CD4-positive, alpha-beta T cell treated with Interleukin-4 for 1 hour (primary cell): ENCODE measurements around the gene BCL7C.

Experiments used
- DNase-seq, 2 donors: peaks; one replicate each; pipeline ENCODE4 v3.0.0-alpha.2; 2020 to 2022

The BCL7C gene

GRCh38 chr16:30922420-30922959, 28.6 kb upstream of the BCL7C start:
- DNase-seq, result peak; percentile 100

DNA sequence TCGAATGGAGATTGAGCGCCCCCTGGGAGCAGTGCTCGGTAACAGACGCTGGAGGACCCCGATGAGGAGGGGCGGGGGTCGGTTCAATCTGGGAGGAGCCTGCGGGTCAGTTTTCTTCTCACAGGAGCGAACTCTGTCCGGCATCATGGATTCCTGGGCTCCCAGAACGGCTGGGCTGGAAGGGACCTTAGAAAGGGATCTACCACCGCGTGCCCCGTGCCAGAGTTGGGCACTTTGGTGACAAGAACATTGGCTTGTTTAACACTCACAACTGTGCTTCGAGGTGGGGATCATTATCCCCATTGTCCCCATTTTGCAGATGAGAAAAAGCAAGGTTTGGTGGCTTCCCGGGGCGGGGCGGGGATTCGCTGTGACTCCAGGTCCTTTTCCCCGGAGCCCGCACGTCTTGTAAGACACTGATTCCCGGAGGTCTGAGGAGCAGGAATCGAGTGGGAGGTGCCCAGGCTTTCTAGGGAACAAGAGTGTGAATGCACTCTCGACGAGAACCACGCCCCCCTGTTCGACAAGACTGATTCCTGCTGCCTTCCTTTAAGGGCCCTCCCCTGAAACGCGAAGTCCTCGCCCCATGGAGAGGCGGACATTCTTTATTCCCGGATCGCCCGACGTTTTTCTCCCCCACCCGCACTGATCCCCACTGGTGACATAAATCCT, 28.0 kb upstream of the BCL7C start:
- DNase-seq, result peak; percentile 87 to 90

GRCh38 chr16:30921459-30921747, 27.5 kb upstream of the BCL7C start:
- no peak for DNase-seq

DNA sequence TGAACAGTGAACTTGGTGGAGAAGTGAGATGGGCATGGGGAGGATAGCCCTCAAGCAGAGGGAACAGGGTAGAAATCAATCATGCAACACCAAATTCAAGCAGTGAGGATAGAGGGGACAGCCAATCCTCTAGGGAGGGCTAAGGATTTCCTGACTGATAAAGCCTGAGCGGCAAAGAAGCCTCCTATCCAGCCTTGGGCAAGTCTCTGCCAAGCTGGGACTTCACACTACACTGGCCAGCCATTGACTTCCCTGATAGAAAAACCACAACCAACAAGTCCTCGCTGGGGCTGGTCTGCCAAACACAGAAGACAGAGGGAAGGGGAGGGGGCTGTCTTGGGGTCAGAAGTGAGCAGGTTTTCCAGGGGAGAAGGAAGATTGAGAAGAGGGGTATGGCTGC, 27.0 kb upstream of the BCL7C start:
- DNase-seq, result no peak

- no peak for DNase-seq
Measured at GRCh38 chr16:30918614-30919013, 24.7 kb upstream of the BCL7C start.

DNA sequence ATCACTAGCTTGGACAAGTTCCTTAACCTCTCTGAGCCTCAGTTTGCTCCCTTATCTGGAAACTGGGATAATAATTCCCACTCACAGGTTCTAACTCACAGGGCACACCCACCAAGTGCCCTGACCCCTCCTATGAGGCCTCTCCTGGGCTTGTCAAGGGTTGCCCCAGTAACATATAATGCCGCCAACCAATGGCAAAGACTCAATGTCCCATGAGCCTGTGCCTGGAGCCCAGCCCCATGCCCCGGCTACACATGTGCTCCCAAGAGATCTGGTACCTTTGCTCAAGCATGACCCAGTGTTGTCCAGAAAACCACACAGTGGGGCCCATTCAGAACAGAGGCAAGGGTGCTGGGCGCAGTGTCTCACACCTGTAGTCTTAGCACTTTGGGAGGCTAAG, 21.0 kb upstream of the BCL7C start:
- DNase-seq, result no peak

DNA sequence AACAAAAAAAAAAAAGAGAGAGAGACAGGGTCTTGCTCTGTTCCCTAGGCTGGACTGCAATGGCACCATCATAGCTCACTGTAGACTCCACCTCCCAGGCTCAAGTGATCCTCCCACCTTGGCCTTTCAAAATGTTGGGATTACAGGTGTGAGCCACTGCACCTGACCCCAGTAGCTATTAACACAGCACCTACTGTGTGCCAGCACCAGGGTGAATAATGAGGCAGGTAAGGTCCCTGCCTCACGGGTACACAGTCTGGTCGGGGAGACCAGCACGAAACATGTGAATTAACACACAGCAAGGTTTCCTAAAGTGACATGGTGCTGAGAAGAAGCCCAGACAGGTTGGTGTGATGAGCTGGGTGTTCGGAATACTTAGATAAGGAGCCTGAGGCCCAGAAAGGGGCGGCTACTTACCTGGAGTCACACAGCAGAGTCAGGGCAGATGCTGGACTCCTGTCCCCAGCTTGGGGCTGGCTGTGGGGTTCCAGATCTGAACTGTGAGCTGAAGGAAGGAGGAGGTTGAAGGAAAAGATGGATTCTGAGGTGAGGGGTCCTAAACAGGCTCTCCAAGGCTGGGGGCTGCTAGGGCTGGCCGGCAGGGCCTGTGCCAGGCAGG, 19.0 kb upstream of the BCL7C start:
- no peak for DNase-seq

GRCh38 chr16:30910427-30911029, 16.7 kb upstream of the BCL7C start:
- no peak for DNase-seq

- DNase-seq, result no peak
Measured at GRCh38 chr16:30907064-30907463, 13.2 kb upstream of the BCL7C start.

DNA sequence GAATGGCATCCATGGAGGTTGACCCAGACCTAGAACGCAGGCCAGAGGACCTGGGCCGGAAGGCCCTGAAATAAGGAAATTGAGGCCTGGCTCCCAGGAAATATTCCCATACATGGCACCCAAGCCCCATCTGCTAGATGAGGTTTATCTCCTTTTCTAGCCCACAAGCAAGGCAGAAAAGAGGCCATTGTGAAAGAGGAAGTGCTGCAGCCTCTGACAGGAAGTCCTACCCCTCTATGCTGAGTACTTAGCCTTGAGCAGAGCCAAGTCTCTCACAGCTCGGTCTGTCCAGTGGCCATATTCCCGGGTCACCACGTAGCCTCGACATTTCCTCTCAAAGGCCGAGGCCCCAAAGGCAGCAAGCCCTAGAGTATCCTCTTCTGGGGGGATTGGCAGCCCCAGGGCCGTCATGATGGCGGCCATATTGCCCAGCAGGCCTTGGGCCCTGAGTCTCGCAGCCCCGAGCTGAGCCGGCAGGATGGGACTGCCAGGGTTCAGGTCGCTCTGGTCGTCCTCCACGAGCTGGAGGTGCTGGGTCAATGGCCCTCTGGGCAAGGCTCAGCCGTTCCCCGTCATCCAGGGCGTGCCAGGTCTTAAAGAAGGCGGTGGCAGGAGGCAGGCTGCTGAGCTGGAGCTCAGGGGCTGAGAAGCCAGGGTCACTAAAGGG, 10.4 kb upstream of the BCL7C start:
- no peak for DNase-seq

DNA sequence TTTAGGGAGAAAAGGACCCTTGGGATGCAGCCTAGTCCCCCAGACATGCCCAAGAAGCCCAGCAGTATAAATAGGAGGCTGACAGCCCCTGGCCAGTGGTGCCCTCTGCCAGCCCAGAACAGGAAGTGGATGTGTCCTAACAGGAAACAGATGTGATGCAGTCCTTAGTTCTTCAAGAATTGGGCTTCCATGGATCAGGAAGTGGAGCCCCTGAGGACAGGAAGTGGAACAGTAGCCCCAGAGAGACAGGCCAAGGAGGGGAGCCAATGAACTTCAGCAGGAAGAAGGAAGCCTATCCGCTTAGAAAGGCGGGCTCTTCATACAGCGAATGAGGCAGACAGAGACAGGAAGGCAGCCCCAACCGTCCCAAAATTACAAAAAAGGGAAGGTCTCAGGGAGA, 9.7 kb upstream of the BCL7C start:
- peak; percentile 24 to 53 for DNase-seq

- DNase-seq, result no peak
Measured at GRCh38 chr16:30903002-30903401, 9.1 kb upstream of the BCL7C start.

GRCh38 chr16:30902029-30902972, 8.4 kb upstream of the BCL7C start:
- DNase-seq, result peak; percentile 46 to 57

GRCh38 chr16:30901201-30902028, 7.5 kb upstream of the BCL7C start:
- DNase-seq, result no peak

- no peak for DNase-seq
Measured at GRCh38 chr16:30900588-30900987, 6.7 kb upstream of the BCL7C start.

DNA sequence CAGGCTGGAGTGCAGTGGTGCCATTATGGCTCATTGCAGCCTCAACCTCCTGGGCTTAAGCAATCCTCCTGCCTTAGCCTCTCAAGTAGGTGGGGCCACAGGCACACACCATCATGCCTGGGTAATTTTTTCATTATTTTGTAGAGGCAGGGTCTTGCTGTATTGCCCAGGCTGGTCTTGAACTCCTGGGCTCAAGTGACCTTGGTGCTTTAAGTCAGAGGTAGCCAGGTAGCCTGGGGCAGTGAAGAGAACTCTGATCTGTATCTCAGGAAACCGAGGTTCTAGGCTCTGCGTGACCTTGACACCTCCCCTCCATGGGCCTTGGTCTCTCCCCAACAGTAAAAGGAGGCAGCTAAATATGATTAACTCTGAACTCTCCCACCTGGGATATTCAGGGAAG, 5.9 kb upstream of the BCL7C start:
- no peak for DNase-seq

- DNase-seq, result peak; percentile 81
Measured at GRCh38 chr16:30896889-30897733, 3.2 kb upstream of the BCL7C start.

DNA sequence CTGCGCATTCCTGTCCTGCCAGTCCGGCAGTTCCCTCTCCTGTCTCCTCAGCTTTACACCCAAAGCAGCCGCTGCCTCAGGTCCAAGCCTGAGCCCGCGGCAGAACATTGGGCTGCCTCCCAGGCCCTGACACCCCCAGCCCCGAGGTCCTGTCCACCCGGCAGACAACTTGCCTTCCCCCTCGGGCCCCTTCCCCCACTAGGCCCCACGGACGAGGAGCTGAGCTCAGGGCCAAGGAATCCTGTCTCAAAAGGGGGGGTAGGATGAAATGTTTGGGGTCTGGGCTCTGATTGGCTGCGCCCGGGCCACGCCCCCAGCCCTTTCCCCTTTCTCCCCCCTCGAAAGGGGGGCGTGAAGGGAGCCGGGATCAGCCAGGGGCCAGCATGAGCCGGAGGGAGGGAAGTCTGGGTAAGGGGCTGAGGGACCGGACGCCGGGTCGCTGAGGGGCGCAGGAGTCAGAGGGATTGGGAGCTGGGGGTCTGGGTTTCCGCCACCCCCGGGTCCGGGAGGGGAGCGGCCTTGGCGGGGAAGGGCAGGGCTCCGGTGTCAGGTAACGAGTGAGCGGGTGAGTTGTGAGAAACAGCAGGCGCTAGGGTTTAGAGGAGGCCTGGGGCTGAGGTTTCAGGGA, 2.5 kb upstream of the BCL7C start, which contains the start of gene CTF1:
Gene CTF1 (plus strand): TSS at position 354 of the 628 bp plus-strand sequence. CDS start 30 bp downstream, at position 384.
- no peak for DNase-seq

DNA sequence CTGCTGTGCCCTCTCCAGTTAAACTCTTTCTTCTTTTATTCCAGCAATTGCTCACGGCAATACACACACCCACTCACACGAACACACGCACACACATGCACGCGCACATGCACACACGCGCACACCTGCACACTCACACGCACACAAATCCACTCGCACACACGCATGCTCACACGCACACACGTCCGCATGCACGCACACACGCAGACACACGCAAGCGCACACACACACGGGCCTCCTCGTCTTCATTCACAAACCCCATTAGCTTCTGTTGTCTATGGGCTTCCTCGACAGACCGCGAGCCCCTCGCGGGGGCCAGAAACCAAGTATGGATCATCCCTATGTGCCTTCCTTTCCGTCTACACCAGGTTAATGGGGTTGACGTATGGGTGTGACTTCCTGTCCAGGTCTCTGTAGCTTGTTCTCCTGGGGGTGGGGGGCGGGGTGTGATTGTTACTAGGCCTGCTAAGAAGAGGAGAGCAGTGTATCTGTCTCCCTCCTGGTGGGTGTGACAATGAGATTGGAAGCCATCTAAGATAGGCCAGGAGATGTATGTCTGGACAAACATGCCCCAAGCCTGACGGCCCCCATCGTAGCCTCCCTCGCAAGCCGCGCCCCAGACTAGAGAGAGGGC, 1.9 kb upstream of the BCL7C start:
- DNase-seq, result peak in 1 of 2 donors; percentile 13
